Right lobe of liver (tissue), 4 donors: ENCODE results near the gene TIGD1.
"Not testable (repeated sequence)": the region's sequence is repeated elsewhere in the genome, so short reads cannot be mapped to it uniquely, and the experiment has no call there.

ENCODE experiments used
- CTCF ChIP-seq, 4 donors: fragments of 200-600 bp in 3 of 4; fragments of 450-650 bp in 1 of 4; IDR thresholded peaks; one replicate each; pipeline versions ENCODE4 v1.5.1 to v1.8.0; 2016 to 2022; ENCODE audit warnings: antibody characterized with exemption in 4 of 4, mild to moderate bottlenecking in 2 of 4
- POLR2A ChIP-seq: fragments of 450-650 bp; IDR thresholded peaks from one replicate; pipeline ENCODE4 v1.6.1; 2017; ENCODE audit warnings: antibody characterized with exemption, mild to moderate bottlenecking
- donor health status: DM: no; HTN: no; CAD: no.
- donor health status: DM: no; HTN: no; CAD: no.
- donor health status: DM: no; HTN: yes; CAD: no.

GRCh38 chr2:232570481-232570880 lies 20.1 kb upstream of the TIGD1 start:
- not testable (repeated sequence) for TF ChIP-seq POLR2A; CTCF (IDR thresholded peaks at IDR 0.05)
